RPMI8226 (cell line): ENCODE measurements around the gene STAP1.
"Not testable (repeated sequence)": the region's sequence is repeated elsewhere in the genome, so short reads cannot be mapped to it uniquely, and the experiment has no call there.

Source experiments
- DNase-seq: peaks from one replicate; pipeline ENCODE4 v3.0.0-alpha.2; 2015

Gene STAP1

GRCh38 chr4:67558493-67558892 is at the start of gene STAP1:
Gene STAP1 (plus strand): TSS chr4:67558727. CDS start chr4:67558810, 83 bp downstream.
- peak; percentile 4 for DNase-seq

GRCh38 chr4:67512501-67512900 is 46.0 kb upstream of the STAP1 start:
- DNase-seq, result no peak

GRCh38 chr4:67520141-67520540 is 38.4 kb upstream of the STAP1 start:
- no peak for DNase-seq

GRCh38 chr4:67521506-67521905 is 37.0 kb upstream of the STAP1 start:
- DNase-seq, result no peak

- DNase-seq, result no peak
Measured at GRCh38 chr4:67522230-67522629, 36.3 kb upstream of the STAP1 start.

GRCh38 chr4:67522851-67523671 is 35.5 kb upstream of the STAP1 start:
- DNase-seq, result no peak

GRCh38 chr4:67524140-67524539 is 34.4 kb upstream of the STAP1 start:
- not testable (repeated sequence) for DNase-seq

- no peak for DNase-seq
Measured at GRCh38 chr4:67531379-67531962, 27.1 kb upstream of the STAP1 start.

GRCh38 chr4:67532397-67532796 is 26.1 kb upstream of the STAP1 start:
- DNase-seq, result not testable (repeated sequence)

GRCh38 chr4:67533112-67533511 is 25.4 kb upstream of the STAP1 start:
- DNase-seq, result no peak

- DNase-seq, result no peak
Measured at GRCh38 chr4:67535280-67535840, 23.2 kb upstream of the STAP1 start.

- DNase-seq, result no peak
Measured at GRCh38 chr4:67539830-67540229, 18.7 kb upstream of the STAP1 start.

GRCh38 chr4:67542076-67542475 is 16.5 kb upstream of the STAP1 start:
- DNase-seq, result no peak

- peak; percentile 94 for DNase-seq
Measured at GRCh38 chr4:67545199-67546003, 13.1 kb upstream of the STAP1 start, which contains the start of gene CENPC. Gene CENPC (minus strand): TSS chr4:67545503. CDS start chr4:67545355, 148 bp downstream.

GRCh38 chr4:67546004-67546356 is 12.5 kb upstream of the STAP1 start:
- DNase-seq, result peak; percentile 2

GRCh38 chr4:67546971-67547370 is 11.6 kb upstream of the STAP1 start:
- no peak for DNase-seq

- peak; percentile 30 for DNase-seq
Measured at GRCh38 chr4:67549123-67549522, 9.4 kb upstream of the STAP1 start.

GRCh38 chr4:67550451-67550850 is 8.1 kb upstream of the STAP1 start:
- DNase-seq, result no peak

GRCh38 chr4:67550857-67551256 is 7.7 kb upstream of the STAP1 start:
- no peak for DNase-seq

- not testable (repeated sequence) for DNase-seq
Measured at GRCh38 chr4:67552146-67552792, 6.3 kb upstream of the STAP1 start.

GRCh38 chr4:67554096-67554495 is 4.4 kb upstream of the STAP1 start:
- no peak for DNase-seq

- no peak for DNase-seq
Measured at GRCh38 chr4:67555447-67555846, 3.1 kb upstream of the STAP1 start.

- DNase-seq, result no peak
Measured at GRCh38 chr4:67556436-67556835, 2.1 kb upstream of the STAP1 start.
